ENCODE results near the gene GPR18.
"Not testable (repeated sequence)": the region's sequence is repeated elsewhere in the genome, so short reads cannot be mapped to it uniquely, and the experiment has no call there.

The GPR18 gene

DNA sequence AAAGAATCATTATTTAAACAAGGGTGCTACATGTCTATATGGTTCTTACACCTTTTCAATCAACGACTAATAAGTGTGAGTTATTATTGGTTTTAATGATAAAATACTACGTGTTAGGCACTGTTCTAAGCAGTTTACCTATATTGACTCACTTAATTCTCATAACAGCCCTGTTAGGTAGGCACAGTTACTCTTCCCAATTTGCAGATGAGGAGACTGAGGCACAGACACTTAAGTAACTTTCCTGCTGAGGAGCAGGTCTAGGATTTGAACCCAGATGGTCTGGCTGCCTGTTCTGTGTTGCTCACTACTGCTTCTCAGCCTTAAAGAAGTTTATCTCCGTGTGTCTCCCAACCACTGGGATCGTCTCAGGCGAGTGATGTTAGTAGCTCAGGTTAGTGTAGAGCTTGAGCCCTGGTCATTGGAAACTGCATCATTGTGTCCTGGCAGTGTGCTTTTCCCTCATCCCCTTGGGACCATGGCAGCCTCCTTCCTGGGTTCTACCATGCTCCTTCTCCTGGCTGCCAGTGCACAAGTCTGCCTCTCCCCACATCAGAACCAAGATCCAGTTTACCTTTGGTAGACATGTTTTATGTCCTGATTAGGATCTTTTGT, 46.7 kb downstream of the GPR18 start:
- Histone ChIP-seq H3K9ac (ENCODE audit: low read length) (no peak overlapping the region), H3K4me1 (ENCODE audit: low read length) (no peaks in the 10 kb centered on the region), H4K20me1 (ENCODE audit: insufficient read depth, low read length) (peaks cover 22% of the 10 kb centered on the region), H3K79me2 (ENCODE audit: low read length) (peaks cover 38% of the 10 kb centered on the region), H3K9me3 (replicated peaks; ENCODE audit: insufficient read depth, low read length) (no peaks in the 10 kb centered on the region), H3K4me3 (ENCODE audit: low read length) (no peak overlapping the region), H3K36me3 (replicated peaks; ENCODE audit: insufficient read depth, low read length) (no peaks in the 10 kb centered on the region), H3F3A (ENCODE audit: insufficient read depth, low read length) (no peaks in the 10 kb centered on the region), H3K9me2 (replicated peaks; ENCODE audit: insufficient read depth, low read length) (no peaks in the 10 kb centered on the region), H3K27ac (ENCODE audit: low read length) (no peak overlapping the region), H2AFZ (ENCODE audit: low read length) (no peak overlapping the region), H3K4me2 (ENCODE audit: low read depth, low read length) (no peak overlapping the region), H3K27me3 (replicated peaks; ENCODE audit: insufficient read depth, low read length) (peaks cover 15% of the 10 kb centered on the region)
- DNase-seq: no peak
- TF ChIP-seq EZH2phosphoT487 (IDR thresholded peaks at IDR 0.05; ENCODE audit: low read length): no peak
- no peak for TF ChIP-seq EZH2 (optimal IDR thresholded peaks at IDR 0.05; ENCODE audit: low read depth, low read length)
- no peak for TF ChIP-seq CTCF (IDR thresholded peaks at IDR 0.05; ENCODE audit: low read length)

DNA sequence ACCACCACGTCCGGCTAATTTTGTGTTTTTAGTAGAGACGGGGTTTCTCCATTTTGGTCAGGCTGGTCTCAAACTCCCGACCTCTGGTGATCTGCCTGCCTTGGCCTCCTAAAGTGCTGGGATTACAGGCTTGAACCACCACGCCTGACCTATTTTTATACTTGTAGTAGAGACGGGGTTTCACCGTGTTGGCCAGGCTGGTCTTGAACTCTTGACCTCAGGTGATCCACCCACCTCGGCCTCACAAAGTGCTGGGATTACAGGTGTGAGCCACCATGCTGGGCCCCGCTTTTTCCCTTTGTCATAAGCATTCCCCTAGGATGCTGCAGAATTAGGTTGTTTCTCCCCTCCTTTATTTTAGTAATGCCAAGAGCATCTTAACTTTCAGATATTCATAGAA, 47.6 kb downstream of the GPR18 start:
- H3K9ac ChIP-seq (ENCODE audit: low read length); H3K36me3 ChIP-seq (replicated peaks; ENCODE audit: insufficient read depth, low read length); H3K9me3 ChIP-seq (replicated peaks; ENCODE audit: insufficient read depth, low read length); H2AFZ ChIP-seq (ENCODE audit: low read length); H3K9me2 ChIP-seq (replicated peaks; ENCODE audit: insufficient read depth, low read length); H3F3A ChIP-seq (ENCODE audit: insufficient read depth, low read length); H3K27ac ChIP-seq (ENCODE audit: low read length); H3K4me2 ChIP-seq (ENCODE audit: low read depth, low read length); H3K4me3 ChIP-seq (ENCODE audit: low read length); DNase-seq; H3K4me1 ChIP-seq (ENCODE audit: low read length): not testable (repeated sequence)
- peaks cover 47% of the 10 kb centered on the region for H3K79me2 ChIP-seq (ENCODE audit: low read length)
- H3K27me3 ChIP-seq (replicated peaks; ENCODE audit: insufficient read depth, low read length): peaks cover 24% of the 10 kb centered on the region
- peaks cover 30% of the 10 kb centered on the region for H4K20me1 ChIP-seq (ENCODE audit: insufficient read depth, low read length)

GRCh38 chr13:99208845-99209527, 49.2 kb downstream of the GPR18 start:
- H3K4me2 ChIP-seq (ENCODE audit: low read depth, low read length): no peak overlapping the region
- H3K9me2 ChIP-seq (replicated peaks; ENCODE audit: insufficient read depth, low read length): no peaks in the 10 kb centered on the region
- peaks cover 12% of the 10 kb centered on the region for H3K4me1 ChIP-seq (ENCODE audit: low read length)
- no peaks in the 10 kb centered on the region for H3K9me3 ChIP-seq (replicated peaks; ENCODE audit: insufficient read depth, low read length)
- H3K27me3 ChIP-seq (replicated peaks; ENCODE audit: insufficient read depth, low read length): peaks cover 31% of the 10 kb centered on the region
- no peak overlapping the region for H3K9ac ChIP-seq (ENCODE audit: low read length)
- no peak for DNase-seq
- H3K27ac ChIP-seq (ENCODE audit: low read length): no peak overlapping the region
- TF ChIP-seq CTCF (IDR thresholded peaks at IDR 0.05; ENCODE audit: low read length): no peak
- TF ChIP-seq EZH2 (optimal IDR thresholded peaks at IDR 0.05; ENCODE audit: low read depth, low read length): no peak
- no peak for TF ChIP-seq EZH2phosphoT487 (IDR thresholded peaks at IDR 0.05; ENCODE audit: low read length)
- H3F3A ChIP-seq (ENCODE audit: insufficient read depth, low read length): peaks cover 6% of the 10 kb centered on the region; the same call in 1 of the 2 replicates
- H3K79me2 ChIP-seq (ENCODE audit: low read length): peaks cover 52% of the 10 kb centered on the region
- no peaks in the 10 kb centered on the region for H3K36me3 ChIP-seq (replicated peaks; ENCODE audit: insufficient read depth, low read length)
- H2AFZ ChIP-seq (ENCODE audit: low read length): no peak overlapping the region
- H4K20me1 ChIP-seq (ENCODE audit: insufficient read depth, low read length): peaks cover 44% of the 10 kb centered on the region
- no peak overlapping the region for H3K4me3 ChIP-seq (ENCODE audit: low read length)

DNA sequence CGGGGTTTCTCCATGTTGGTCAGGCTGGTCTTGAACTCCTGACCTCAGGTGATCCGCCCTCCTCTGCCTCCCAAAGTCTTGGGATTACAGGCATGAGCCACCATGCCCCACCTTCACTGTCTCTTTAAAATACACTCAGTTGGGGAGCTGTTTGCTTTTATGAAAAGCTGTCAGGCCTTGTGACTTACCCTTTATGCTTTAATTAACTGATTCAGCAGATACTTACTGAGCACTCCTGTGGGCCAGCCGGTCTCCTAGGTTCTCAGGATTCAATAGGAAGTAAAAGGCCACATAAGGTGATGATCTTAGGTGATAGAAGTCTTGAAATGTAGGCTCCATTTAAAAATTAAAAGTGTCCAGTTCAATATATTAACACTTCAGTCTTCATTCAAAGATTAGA, 50.0 kb downstream of the GPR18 start:
- peaks cover 52% of the 10 kb centered on the region for H4K20me1 ChIP-seq (ENCODE audit: insufficient read depth, low read length)
- H3K4me3 ChIP-seq (ENCODE audit: low read length): no peak overlapping the region
- H3K9me3 ChIP-seq (replicated peaks; ENCODE audit: insufficient read depth, low read length): no peaks in the 10 kb centered on the region
- H3K36me3 ChIP-seq (replicated peaks; ENCODE audit: insufficient read depth, low read length): no peaks in the 10 kb centered on the region
- no peak overlapping the region for H3K9ac ChIP-seq (ENCODE audit: low read length)
- peaks cover 58% of the 10 kb centered on the region for H3K79me2 ChIP-seq (ENCODE audit: low read length)
- no peak overlapping the region for H2AFZ ChIP-seq (ENCODE audit: low read length)
- H3F3A ChIP-seq (ENCODE audit: insufficient read depth, low read length): peaks cover 6% of the 10 kb centered on the region; the same call in 1 of the 2 replicates
- peaks cover 18% of the 10 kb centered on the region for H3K4me1 ChIP-seq (ENCODE audit: low read length)
- H3K9me2 ChIP-seq (replicated peaks; ENCODE audit: insufficient read depth, low read length): no peaks in the 10 kb centered on the region
- H3K27ac ChIP-seq (ENCODE audit: low read length): no peak overlapping the region
- TF ChIP-seq CTCF (IDR thresholded peaks at IDR 0.05; ENCODE audit: low read length) (no peak), EZH2 (optimal IDR thresholded peaks at IDR 0.05; ENCODE audit: low read depth, low read length) (no peak), EZH2phosphoT487 (IDR thresholded peaks at IDR 0.05; ENCODE audit: low read length) (no peak)
- DNase-seq: no peak
- peaks cover 39% of the 10 kb centered on the region for H3K27me3 ChIP-seq (replicated peaks; ENCODE audit: insufficient read depth, low read length)
- no peak overlapping the region for H3K4me2 ChIP-seq (ENCODE audit: low read depth, low read length)
